NCI-H1048 (cell line): ENCODE results near the gene CPD.
"Not testable (repeated sequence)": the region's sequence is repeated elsewhere in the genome, so short reads cannot be mapped to it uniquely, and the experiment has no call there.

Source experiments
- DNase-seq: peaks from one replicate; lab custom pipeline; 2025; lab: John Stamatoyannopoulos, UW

Gene CPD

GRCh38 chr17:30378825-30379302 is at the start of gene CPD:
Gene CPD (plus strand): TSS chr17:30378927. CDS start chr17:30378981, 54 bp downstream.
- peak; percentile 91 for DNase-seq

DNA sequence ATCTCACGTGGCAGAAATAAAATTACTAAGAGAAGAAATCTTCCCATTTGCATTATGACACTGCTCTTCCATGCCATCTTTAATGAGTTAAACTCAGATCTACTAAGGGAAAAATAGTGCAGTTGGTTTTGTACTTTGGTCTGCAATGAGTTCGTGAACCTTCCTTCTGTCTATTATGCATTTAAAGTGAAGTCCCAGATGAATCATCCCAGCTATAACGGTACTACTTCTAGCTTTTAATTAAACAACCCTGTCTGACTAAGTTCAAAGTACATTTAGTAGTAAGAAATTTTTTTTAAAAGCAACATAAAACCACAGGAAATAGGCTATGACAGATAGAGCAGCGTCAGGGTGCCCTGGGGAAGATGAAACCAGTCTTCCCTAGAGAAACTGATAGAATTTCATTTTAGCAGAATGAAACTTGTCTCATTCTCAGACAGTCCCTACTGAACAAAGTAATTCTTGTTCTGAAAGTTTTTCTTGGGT is 46.6 kb upstream of the CPD start:
- DNase-seq: no peak

DNA sequence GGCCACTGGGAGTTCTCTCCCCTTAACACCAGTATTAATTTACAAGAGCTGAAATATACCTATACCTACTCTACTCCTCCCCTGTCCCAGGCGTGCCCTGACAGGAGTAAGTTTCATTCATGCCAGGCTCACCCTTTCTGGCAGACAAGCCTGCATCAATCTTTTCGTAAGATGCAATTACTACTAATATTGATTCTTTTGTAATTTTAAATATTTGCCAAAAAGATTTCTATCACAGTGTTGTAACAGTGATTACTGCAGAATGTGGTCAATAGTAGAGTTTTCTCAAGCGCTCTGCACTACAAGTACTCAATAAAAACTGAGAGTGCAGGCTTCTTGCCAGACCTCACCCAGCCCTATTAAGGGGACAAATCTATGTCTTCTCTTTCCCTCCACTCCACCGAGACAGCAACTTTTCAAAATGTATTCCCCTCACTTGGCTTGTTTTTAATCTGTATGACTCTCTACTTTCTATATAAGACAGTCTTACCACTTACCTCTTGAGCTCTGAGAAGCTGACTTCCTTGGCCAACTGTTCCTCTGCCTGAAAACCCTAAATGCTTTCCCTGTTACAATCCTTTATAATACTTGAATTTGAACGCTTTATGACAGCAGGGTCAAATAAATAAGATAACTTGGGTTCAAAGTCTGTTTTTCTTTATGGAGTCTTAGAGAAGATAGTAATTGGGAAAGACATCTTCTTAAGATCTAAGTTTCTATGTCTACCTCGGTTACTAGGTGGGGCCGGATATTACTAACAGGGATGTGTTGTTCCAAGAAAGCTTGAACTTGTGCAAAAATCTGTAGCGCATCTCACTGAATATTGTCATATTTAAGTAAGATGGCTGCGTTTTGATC is 45.0 kb upstream of the CPD start, which contains the start of gene TMIGD1:
Gene TMIGD1, minus strand, starts transcription at position 555 of the 858 bp plus-strand sequence. CDS start 1,924 bp downstream, outside the sequence.
- no peak for DNase-seq

DNA sequence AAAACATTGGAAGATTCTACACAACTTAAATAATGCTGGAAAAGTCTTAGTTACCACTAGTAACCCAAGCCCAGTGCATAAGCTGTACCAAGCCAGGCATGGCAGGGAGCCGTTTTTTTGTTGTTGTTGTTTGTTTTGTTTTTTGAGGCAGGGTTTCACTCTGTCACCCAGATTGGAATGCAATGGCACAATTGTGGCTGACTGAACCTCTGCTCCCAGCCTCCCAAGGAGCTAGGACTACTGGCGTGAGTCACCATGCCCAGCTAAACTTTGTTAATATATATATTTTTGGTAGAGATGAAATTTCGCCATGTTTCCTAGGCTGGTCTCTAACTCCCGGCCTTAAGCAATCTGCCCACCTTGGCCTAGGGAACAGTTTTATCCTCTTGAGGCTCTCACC is 44.3 kb upstream of the CPD start:
- no peak for DNase-seq

GRCh38 chr17:30336369-30337171 is 42.2 kb upstream of the CPD start:
- DNase-seq: peak; percentile 62

- DNase-seq: no peak
Measured at GRCh38 chr17:30337393-30337999, 41.2 kb upstream of the CPD start.

GRCh38 chr17:30339086-30339485 is 39.6 kb upstream of the CPD start:
- DNase-seq: no peak

GRCh38 chr17:30340801-30341356 is 37.8 kb upstream of the CPD start:
- no peak for DNase-seq

DNA sequence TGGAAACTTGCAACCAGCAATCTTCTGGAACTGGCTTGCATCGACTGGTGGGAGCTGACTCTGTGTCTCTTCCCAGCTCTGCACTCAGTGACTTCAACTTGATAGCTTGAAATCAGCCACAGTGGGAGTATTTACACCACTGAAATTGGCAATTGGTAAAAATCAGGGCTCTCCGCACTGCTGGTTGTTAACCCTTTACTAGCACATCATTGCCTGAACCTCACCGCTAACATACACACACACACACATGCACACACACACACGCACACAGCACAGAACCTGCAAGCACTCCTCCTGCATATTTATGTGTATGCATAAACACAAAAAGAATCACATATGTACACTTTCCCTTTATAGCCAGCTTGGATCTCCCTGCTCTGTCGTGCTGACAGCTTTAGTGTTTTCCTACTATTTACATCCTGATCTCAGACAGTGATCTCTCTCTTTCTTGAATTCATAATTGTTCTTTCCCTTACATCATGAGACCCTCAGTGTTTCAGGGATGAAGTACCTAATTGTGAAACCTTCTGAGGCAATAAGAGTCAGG is 37.0 kb upstream of the CPD start:
- no peak for DNase-seq

- DNase-seq: not testable (repeated sequence)
Measured at GRCh38 chr17:30343244-30343643, 35.5 kb upstream of the CPD start.

DNA sequence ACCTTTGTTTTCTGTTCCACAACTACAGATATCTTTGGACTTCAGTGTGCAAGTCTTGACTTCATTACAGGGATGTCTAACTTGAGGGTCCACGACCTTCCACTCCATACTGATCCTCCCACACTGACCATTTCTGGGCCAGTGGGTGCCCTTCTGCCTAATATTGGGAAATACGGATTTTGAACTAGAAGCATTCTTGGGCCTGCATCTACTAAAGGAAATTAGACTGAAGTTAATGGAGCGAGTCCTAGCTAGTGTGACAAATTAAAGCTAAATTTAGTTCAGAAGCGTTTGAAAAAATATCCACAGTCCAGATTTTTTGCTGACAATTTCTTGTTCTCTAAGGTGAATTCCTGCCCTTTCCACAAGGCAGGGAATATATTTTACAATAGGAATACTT is 34.9 kb upstream of the CPD start:
- no peak for DNase-seq

DNA sequence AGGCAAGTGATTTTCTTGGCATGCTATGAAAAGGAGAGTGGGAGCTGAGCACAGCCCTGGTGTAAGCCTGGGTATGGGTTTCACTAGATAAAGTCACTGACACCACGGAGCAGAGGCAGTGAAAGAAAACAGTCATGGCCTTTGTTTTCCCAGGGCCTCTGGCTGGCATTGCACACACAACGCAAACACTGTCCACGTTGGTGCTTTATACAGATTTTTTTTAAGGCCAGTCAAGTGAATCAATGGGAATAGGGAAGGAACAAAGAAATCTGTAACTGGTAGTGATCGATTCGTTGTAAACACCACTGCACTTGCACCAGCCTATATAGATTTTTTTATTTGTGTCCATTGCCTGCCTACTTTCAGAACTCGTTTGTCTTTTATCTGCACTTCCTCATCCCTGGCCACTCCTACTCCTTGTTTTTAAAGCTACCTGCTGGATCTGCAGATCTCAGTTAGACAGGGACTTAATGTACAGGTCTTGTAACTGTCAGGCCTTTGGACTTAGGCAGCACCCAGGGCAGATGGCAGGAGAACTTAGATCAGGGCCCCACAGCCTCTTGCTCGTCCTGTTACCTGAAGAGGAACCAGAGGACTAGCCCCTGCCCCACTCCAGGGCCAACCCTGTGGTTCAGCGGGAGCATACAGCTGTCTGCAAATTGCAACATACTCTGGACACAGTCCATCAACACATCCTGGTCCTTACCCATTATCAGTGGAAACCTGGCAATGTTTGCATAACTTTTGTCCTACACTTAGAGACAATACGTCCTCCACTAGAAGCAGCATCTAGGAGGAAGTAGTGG is 34.2 kb upstream of the CPD start:
- no peak for DNase-seq

GRCh38 chr17:30345089-30345433 is 33.7 kb upstream of the CPD start:
- DNase-seq: no peak

GRCh38 chr17:30345527-30346075 is 33.1 kb upstream of the CPD start:
- no peak for DNase-seq

GRCh38 chr17:30346221-30346795 is 32.4 kb upstream of the CPD start:
- DNase-seq: no peak

DNA sequence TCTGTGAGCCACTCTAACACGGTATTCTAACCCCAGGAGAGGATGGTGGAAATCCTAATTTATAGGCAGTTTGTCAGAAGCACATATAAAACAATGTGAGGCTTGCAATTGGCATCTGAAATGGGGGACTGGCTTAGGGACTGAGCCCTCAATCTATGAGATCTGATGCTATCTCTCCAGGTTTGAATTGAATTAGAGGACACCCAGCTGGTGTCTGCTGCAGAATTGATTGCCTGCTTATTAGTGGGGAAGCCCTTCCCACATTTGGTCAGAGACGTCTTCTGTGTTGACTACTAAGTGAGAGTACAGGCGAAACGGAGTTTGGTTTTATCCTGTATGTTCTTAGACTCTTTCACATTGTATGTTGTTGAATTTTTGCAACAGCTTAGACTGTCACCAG is 31.2 kb upstream of the CPD start:
- no peak for DNase-seq

DNA sequence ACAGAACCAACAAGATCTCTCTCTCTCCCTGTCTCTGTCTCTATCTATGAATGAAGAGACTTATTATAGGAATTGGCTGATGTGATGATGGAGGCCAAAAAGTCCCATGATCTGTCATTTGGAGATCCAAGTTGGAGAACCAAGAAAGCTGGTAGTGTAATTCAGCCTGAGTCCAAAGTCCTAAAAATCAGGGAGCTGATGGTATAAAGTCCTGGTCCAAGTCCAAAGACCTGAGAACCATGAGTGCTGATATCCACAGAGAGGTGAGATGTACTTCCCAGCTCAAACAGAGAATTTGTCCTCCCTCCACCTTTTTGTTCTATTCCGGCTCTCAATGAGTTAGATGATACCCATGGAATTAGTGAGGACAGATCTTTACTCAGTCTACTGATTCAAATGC is 29.5 kb upstream of the CPD start:
- no peak for DNase-seq

- not testable (repeated sequence) for DNase-seq
Measured at GRCh38 chr17:30351263-30351662, 27.5 kb upstream of the CPD start.

- DNase-seq: no peak
Measured at GRCh38 chr17:30351735-30352134, 27.0 kb upstream of the CPD start.

GRCh38 chr17:30352240-30352814 is 26.4 kb upstream of the CPD start:
- no peak for DNase-seq
